Measurements from ENCODE around the gene TUBA1B. TPM values are rescaled to one million over a fixed set of nuclear protein-coding genes. Genes with fewer than 3 reads are reported as not detected.

The TUBA1B gene
- total RNA-seq, 2 donors from 2014 or later, result 2,180 to 2,388 TPM

Other genes starting within 250 kb of the TUBA1B start
- gene FKBP11, start 205.9 kb downstream of the TUBA1B start, total RNA-seq, result 10 to 100 TPM; 31.6 to 68.6 TPM
- 100 to 1,000 TPM in 1 of 2 donors, 10 to 100 TPM in 1; 49.7 to 132 TPM for gene ARF3, start 173.9 kb downstream of the TUBA1B start, total RNA-seq
- 1 to 10 TPM in 1 of 2 donors, not detected in 1; 1.4 TPM for gene WNT10B, start 159.7 kb downstream of the TUBA1B start, total RNA-seq
- gene WNT1, start 153.1 kb downstream of the TUBA1B start, total RNA-seq, result under 1 TPM in 1 of 2 donors, not detected in 1; 0.27 TPM
- 1 to 10 TPM in 1 of 2 donors, under 1 TPM in 1; 0.07 to 1.1 TPM for gene DDN, start 132.0 kb downstream of the TUBA1B start, total RNA-seq
- gene PRKAG1, start 112.6 kb downstream of the TUBA1B start, total RNA-seq, result 10 to 100 TPM; 52.5 to 58.7 TPM
- gene KMT2D, start 70.6 kb downstream of the TUBA1B start, total RNA-seq, result 100 to 1,000 TPM in 1 of 2 donors, 10 to 100 TPM in 1; 67.7 to 110 TPM
- 10 to 100 TPM; 12.7 to 19.7 TPM for gene RHEBL1, start 61.4 kb downstream of the TUBA1B start, total RNA-seq
- 1 to 10 TPM in 1 of 2 donors, under 1 TPM in 1; 0.19 to 1.0 TPM for gene DHH, start 36.6 kb downstream of the TUBA1B start, total RNA-seq
- gene LMBR1L, start 20.5 kb downstream of the TUBA1B start, total RNA-seq, result 100 to 1,000 TPM in 1 of 2 donors, 10 to 100 TPM in 1; 64.0 to 134 TPM
- 100 to 1,000 TPM in 1 of 2 donors, 10 to 100 TPM in 1; 37.7 to 106 TPM for gene TUBA1A, start 57.7 kb upstream of the TUBA1B start, total RNA-seq
- 100 to 1,000 TPM; 260 to 263 TPM for gene TUBA1C, start 133.7 kb upstream of the TUBA1B start, total RNA-seq
- gene PRPH, start 163.8 kb upstream of the TUBA1B start, total RNA-seq, result not detected
- 100 to 1,000 TPM in 1 of 2 donors, 10 to 100 TPM in 1; 67.4 to 134 TPM for gene TROAP, start 191.9 kb upstream of the TUBA1B start, total RNA-seq
- gene C1QL4, start 205.8 kb upstream of the TUBA1B start, total RNA-seq, result not detected
- gene DNAJC22, start 215.5 kb upstream of the TUBA1B start, total RNA-seq, result under 1 TPM; 0.06 to 0.11 TPM
- 10 to 100 TPM; 14.3 to 20.8 TPM for gene SPATS2, start 236.1 kb upstream of the TUBA1B start, total RNA-seq

All from activated naive CD4-positive, alpha-beta T cell treated with anti-CD3 and anti-CD28 coated beads, Interleukin-2, amount 50 U/mL, for 72 hours (primary cell).